RWPE2 (cell line): ENCODE results near the gene ZBTB46.

Experiments used
- ATAC-seq: fragments of 200-7000 bp; cut with Tn5 transposase; 3 replicates; pipeline ENCODE4 v1.9.1; 2021; ENCODE audit warnings: low read depth
- DNase-seq: peaks from one replicate; pipeline ENCODE4 v3.0.0-alpha.2; 2020; ENCODE audit warnings: low spot score
- H3K27ac ChIP-seq: fragments of 450-650 bp; 2 replicates; pipeline ENCODE4 v1.5.1; 2017; ENCODE audit warnings: mild to moderate bottlenecking; ENCODE audit not compliant: poor library complexity, severe bottlenecking
- H3K27me3 ChIP-seq: fragments of 250-450 bp; sonication (Bioruptor Pico); 2 replicates; pipeline ENCODE4 v1.5.1; 2021; ENCODE audit warnings: mild to moderate bottlenecking, moderate library complexity; ENCODE audit not compliant: insufficient read depth, poor library complexity, severe bottlenecking
- H3K36me3 ChIP-seq: fragments of 250-450 bp; sonication (Bioruptor Pico); 2 replicates; pipeline ENCODE4 v1.5.1; 2020; ENCODE audit warnings: low read depth, mild to moderate bottlenecking, moderate library complexity
- H3K4me1 ChIP-seq: fragments of 250-450 bp; sonication (Bioruptor Pico); 2 replicates; pipeline ENCODE4 v1.5.1; 2021; ENCODE audit warnings: mild to moderate bottlenecking, moderate library complexity; ENCODE audit not compliant: insufficient read depth, poor library complexity, severe bottlenecking
- H3K4me3 ChIP-seq: fragments of 250-450 bp; sonication (Bioruptor Pico); 2 replicates; pipeline ENCODE4 v1.5.1; 2021; ENCODE audit warnings: mild to moderate bottlenecking, moderate library complexity; ENCODE audit not compliant: severe bottlenecking
- H3K9me3 ChIP-seq: fragments of 250-450 bp; sonication (Bioruptor Pico); 2 replicates; pipeline ENCODE4 v1.5.1; 2021; ENCODE audit warnings: mild to moderate bottlenecking, moderate library complexity; ENCODE audit not compliant: severe bottlenecking
- CTCF ChIP-seq: fragments of 450-650 bp; IDR thresholded peaks from one replicate; pipeline ENCODE4 v1.5.1; 2017; ENCODE audit warnings: mild to moderate bottlenecking, moderate library complexity; ENCODE audit not compliant: poor library complexity, severe bottlenecking

The ZBTB46 gene

GRCh38 chr20:63755933-63756647, 75.0 kb downstream of the ZBTB46 start:
- Histone ChIP-seq H3K4me1 (no peaks in the 10 kb centered on the region), H3K36me3 (no peaks in the 10 kb centered on the region), H3K27ac (no peak overlapping the region), H3K27me3 (peaks cover 5% of the 10 kb centered on the region), H3K9me3 (no peaks in the 10 kb centered on the region), H3K4me3 (no peak overlapping the region)
- ATAC-seq: no peak
- peak; percentile 69 for DNase-seq
- no peak for TF ChIP-seq CTCF

DNA sequence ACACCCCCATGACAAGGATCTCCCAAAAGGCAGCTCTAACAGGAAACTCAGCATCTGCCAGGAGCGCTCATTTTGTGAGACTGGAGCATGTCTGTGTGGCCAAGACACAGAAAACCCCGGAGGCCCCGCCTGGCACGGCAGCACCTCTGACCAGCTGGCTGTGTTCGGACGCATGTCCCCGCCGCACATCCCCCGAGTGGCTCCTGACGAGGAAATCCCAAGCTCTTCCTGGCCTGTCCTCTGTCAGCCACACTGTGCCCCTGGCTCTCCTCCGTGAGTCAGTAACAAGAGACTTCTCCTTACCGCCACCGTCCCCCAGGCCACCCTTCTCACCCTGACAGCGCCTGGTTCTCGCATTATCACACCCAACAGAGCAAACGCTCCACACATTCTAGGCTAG, 77.1 kb downstream of the ZBTB46 start:
- H3K9me3 ChIP-seq: no peaks in the 10 kb centered on the region
- no peak for ATAC-seq
- H3K27me3 ChIP-seq: peaks cover 5% of the 10 kb centered on the region
- no peak overlapping the region for H3K4me3 ChIP-seq
- no peak overlapping the region for H3K27ac ChIP-seq
- peak; percentile 85 for DNase-seq
- H3K4me1 ChIP-seq: no peaks in the 10 kb centered on the region
- H3K36me3 ChIP-seq: no peaks in the 10 kb centered on the region
- no peak for TF ChIP-seq CTCF

DNA sequence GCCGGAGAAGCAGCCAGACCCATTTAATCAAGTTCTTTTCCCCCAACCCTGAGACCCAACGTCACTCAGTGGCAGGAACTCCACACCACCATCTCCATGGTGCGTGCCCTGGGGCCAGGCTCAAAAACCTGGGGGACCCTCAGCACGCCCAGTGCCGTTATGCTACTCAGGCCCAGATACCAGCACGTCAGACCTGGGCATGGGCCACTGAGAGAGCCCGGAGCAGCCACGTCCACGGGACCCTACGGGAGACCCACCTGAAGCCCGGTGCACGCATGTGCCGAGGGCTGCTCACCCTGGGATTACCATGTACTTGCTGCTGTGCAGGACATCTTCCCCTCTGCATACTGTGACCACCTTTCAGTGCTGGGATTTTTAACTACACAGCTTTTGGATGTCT, 77.7 kb downstream of the ZBTB46 start:
- H3K4me1 ChIP-seq: no peaks in the 10 kb centered on the region
- H3K4me3 ChIP-seq: no peak overlapping the region
- H3K9me3 ChIP-seq: no peaks in the 10 kb centered on the region
- H3K36me3 ChIP-seq: no peaks in the 10 kb centered on the region
- peaks cover 5% of the 10 kb centered on the region for H3K27me3 ChIP-seq
- H3K27ac ChIP-seq: no peak overlapping the region
- ATAC-seq (no peak), DNase-seq (peak; percentile 78)
- no peak for TF ChIP-seq CTCF

DNA sequence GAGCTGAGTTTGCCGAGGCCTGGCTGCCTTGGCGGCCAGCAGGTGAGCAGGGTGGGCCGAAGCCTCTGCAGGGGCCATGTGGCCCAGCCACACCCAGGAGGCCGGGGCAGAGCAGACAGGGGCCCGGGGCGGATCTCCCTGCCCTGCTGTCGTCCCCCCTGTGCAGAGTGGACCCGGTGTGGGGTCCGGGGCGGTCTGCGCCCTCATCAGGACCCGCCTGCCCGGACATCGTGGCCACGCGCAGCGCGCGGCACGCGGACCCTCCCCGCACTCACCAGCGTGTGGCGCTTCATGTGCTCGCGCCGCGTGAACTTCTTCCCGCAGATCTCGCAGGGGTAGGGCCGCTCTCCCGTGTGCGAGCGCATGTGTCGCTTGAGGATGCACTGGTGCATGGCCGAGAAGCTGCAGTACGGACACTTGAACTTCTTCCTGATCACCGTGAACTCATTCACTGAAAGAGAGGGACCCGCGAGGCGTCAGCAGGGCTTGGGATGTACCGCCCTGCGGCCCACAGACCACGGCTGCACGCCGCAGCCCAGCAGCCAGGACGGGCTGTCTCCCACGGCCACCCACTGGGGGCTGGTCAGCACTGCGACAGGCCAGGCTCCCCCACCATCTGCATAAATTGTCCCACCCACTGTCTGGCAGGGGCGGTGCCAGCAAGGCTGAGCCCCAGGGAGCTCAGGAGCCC, 78.5 kb downstream of the ZBTB46 start:
- Histone ChIP-seq H3K4me3 (no peak overlapping the region), H3K9me3 (no peaks in the 10 kb centered on the region), H3K4me1 (no peaks in the 10 kb centered on the region), H3K36me3 (no peaks in the 10 kb centered on the region), H3K27me3 (peaks cover 5% of the 10 kb centered on the region), H3K27ac (no peak overlapping the region)
- DNase-seq (no peak), ATAC-seq (no peak)
- TF ChIP-seq CTCF: no peak
